HG03045 (cell line): ENCODE data around the gene WDFY4.

ENCODE experiments used
- ATAC-seq: cut with Tn5 transposase; IDR thresholded peaks from one replicate; pipeline ENCODE4 v1.9.1; 2021; ENCODE audit warnings: mild to moderate bottlenecking, moderate library complexity; ENCODE audit not compliant: unreplicated experiment

The WDFY4 gene

DNA sequence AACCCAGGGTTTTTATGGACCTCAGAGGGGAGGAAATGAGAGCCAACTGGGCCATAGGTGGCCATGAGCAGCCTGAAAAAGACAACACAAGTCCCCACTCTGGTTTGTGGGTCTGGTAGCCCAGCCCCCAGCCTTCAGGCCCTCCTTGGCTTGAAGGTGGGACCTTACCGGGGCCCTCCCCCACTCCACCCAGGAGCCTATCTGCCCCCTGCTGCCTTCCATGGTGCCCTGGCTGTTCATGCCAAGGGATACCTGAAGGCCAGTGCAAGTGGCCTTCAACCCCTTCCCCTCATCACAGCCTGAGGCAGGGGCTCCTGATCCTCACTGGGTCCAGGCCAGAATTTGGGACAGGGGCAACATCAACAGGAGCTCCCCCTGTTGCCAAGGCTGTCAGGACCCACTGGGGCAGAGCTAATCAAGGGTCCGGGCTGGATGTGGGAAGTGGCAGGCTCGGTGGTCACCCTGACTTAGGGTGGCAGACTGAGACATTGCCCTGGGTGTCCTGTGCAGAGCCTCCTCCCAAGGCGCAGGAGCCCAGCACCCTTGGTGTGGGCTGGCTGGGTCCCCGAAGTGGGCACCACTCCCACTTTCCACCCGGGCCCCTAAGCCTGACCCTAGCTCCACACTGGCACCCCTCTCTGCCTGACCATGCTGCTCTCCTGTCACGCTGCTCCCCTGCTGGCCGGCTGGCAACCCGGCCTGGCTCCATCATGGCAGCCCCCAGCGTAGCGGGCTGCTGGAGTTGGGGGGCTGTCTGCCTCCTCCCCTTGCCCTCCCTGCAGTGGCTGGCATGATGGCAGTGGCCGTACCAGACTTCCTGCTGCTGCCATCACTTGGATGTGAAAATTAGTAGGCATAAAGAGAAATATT is 6.4 kb downstream of the WDFY4 start:
- no peak for ATAC-seq

DNA sequence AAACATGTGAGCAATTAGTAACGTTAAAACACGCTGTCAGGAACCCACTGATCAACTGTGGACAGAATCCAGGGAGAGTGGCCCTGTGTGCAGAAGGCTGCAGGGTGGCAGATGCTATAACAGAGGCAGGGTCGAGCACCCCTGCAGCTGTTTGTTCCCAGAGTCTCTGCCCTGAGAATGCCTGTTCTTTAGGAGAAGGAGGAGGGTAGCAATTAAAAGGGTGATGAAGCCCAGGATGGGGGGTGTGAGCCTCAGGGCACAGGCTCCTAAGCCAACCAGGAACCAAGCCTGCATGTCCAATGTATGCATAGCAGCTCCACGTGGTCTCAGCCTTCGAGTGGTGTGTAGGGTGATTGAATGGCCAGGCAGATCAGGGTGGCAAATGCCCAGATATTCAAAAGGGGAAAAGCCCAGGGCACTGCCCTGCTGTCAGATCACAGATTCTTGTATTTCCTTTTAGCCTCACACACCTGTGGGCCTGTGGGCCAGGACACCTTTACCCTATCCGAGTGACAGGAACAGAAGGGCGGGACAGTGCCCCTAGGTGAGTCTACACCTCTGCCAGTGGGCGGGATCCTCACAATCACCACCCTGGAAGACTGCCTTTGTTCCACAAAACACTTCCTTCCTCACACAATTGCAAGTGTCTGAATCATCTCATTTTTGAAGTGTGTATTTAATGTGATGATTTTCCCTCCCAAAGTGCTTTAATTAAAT is 7.3 kb downstream of the WDFY4 start:
- no peak for ATAC-seq

- ATAC-seq = no peak
Measured at GRCh38 chr10:48692748-48693147, 8.1 kb downstream of the WDFY4 start.

DNA sequence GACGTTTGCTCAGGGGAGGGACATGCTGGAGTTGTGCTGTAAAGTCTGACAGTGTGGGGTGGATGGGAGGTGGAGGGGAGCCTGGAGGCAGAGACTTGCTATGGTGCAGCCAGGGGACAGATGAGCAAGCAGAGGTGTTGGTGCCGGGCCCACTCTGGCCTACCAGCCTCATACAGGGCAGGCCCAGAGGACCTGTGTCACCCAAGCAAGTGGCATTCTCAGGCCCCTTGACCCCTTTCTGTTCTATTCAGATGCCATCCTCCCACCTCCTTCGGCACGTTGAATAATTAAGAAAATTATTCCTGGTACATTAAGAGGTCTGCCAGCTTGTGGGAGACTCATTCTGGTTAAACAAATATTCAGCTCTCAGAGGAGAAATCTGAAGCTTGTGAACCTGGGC is 8.5 kb downstream of the WDFY4 start:
- no peak for ATAC-seq

DNA sequence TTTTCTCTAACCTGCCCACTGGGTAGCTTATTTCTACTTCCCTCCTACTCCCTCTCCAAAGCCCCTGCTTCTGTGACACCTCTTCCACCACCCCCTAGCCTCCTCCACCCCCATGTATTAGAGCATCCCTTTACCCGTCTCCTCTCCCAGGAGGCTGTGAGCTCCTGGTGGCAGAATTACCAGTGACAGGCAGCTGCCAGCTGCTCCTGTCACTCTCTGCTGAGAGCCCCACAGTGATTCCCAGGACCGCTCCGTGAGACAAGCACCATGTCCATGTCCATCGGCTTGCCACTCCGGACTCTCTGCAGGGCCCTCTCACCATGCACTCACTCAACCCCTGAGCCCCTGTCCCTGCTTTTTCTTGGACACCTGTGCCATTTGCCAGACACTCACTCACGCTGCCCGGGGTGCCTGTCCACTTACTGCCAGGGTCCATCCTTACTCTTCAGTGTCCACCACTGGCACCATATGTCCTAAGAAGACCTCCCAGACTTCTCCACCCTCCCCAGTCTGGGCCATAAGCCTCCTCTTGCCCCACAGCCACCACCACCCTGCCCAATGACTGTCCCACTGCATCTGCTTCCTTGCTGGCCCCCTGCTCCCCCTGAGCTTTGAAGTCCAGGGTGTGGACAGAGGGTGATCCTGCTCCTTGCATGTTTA is 9.8 kb downstream of the WDFY4 start:
- ATAC-seq = no peak

DNA sequence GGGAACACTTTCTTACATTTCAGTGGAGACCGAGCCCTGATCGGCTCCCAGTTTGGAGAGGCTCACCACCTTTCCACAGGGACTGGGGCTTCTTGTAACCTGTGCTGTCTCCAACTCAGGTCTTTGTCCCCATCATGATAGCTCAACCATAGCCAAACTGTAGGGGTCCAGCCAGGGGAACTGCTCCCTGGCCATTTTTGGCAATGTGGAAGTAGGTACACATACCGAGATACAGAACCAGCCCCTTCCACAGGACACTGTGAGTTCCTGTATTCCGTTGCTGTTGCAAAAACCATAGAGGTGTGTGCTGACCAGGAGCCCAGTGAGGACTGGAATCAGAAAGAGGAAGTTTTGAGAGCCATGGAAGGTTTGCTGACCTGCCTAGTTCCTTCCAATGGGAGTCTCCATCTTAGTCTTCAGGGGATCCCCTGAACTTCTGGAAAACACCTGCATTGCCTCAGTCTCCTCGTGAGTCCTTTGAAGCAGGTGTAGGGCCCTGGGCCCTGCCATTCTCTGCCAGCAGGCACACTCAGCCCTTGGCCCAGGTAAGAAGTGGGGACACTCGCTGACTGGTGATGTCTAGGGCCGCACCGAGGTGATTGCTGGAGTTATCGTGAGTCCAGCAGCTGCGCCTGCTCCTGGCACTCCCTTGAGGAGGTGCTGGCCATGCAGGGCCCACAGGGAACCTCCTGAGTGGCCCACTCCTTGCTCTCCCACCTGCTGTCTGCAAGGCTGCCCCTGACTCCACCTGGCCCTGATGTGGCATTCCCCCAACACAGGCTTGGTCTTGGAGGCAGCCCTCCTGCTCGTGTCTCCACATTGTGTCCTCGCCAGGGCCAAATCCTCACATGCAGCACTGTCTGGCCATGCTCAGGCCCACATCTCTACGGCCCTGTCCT is 11.2 kb downstream of the WDFY4 start:
- ATAC-seq = no peak

DNA sequence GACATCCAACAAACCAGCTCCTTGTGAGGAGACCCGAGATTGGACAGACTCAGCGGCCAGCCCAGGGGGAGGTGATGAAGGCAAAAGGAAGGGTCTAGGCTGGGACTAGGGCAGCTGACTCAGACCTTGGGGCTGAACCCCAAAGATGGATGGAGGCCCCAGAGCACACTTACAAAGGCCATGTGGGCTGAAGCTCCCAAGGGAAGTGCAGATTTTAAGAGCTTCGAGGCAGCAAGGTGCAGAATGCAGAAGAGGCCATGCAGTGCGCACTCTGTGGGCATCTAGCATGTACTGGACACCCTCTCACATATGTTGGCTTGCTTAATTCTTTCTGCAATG is 11.8 kb downstream of the WDFY4 start:
- ATAC-seq = no peak

- no peak for ATAC-seq
Measured at GRCh38 chr10:48697091-48697490, 12.4 kb downstream of the WDFY4 start.

GRCh38 chr10:48697821-48698764 is 13.4 kb downstream of the WDFY4 start:
- no peak for ATAC-seq

GRCh38 chr10:48699011-48699627 is 14.4 kb downstream of the WDFY4 start:
- no peak for ATAC-seq

DNA sequence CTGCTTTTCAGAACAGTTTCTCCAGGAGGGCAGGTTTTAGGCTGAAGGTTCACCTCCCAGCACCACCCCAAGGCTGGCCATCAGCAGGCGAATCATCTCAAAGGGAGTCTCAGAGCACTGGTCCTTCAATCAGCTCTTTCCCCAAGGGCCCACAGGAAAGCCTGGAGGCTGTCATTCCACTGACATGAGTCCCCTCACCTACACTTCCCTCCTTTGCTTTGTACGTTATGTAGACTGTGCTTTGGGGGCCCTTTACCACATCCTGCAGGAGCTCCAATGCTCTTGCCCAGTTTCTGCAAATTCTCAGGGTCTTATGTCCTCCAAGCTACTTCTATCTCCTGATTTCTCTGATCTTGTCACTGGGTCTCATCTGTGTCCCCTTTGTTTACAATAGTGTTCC is 15.4 kb downstream of the WDFY4 start:
- no peak for ATAC-seq

DNA sequence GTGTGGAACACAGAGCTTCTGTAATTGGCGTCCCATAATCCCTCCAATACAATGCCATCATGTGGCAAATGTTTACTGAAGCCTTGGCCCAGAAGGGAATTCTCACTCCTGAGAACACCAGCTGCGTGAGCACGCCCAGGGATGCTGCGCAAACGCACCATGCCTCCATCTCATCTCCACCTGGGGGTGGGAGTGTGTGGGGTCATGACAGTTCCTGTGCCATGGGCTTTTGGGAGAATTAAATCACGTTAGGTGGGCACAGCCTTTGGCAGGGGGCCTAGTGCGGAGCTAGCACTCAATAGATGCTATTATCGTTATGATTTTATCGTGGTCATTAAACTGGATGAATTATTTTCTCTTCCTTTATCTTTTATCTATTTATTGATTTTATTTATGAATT is 15.8 kb downstream of the WDFY4 start:
- ATAC-seq = no peak

DNA sequence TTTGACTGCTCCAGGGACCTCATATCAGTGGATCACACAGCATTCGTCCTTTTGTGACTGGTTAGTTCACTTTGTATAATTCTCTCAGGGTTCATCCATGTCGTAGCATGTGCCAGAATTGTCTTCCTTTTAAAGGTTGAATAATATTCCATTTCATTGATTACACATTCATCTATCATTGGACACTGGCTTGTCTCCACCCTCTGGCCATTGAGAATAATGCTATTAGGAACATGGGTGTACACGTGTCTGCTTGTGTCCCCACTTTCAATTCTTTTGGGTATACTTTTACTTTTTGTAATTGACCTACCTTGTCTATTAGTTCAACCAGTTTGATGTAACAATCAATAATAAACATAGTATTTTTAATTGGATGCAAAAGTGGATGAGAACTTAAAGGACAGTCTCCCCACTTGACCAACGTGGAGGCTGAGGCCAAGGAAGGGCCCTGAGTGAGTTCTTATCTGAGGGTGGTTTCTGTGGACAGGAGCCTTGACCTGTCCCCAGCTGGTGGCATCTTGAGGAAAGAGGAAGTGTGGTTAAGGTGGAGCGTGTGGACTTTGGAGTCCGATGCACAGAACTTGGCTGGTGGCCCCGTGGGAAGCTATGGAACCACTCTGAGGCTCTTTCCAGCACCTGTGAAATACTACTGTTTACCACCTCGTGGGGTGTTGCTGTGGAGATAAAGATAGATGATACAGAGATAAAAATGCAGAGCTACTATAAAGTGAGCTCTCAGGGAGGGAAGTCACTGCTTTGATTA is 16.6 kb downstream of the WDFY4 start:
- no peak for ATAC-seq

DNA sequence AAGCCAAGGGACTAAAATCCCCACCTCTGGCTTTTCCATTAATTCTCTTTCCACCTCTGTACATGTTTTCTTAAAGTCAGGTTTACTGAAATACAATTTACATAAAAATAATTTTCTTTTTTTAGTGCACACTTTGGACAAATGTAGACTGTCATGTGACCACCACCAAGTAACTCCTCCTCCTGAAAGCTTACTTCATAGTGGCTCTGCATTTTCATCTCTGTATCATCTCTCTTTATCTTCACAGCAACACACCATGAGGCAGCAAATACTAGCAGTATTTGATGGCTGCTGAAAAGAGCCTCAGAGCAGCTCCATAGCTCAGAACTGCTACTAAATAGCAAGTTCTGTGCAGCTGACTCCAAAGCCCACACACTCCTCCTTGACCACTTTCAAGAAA is 17.3 kb downstream of the WDFY4 start:
- no peak for ATAC-seq

DNA sequence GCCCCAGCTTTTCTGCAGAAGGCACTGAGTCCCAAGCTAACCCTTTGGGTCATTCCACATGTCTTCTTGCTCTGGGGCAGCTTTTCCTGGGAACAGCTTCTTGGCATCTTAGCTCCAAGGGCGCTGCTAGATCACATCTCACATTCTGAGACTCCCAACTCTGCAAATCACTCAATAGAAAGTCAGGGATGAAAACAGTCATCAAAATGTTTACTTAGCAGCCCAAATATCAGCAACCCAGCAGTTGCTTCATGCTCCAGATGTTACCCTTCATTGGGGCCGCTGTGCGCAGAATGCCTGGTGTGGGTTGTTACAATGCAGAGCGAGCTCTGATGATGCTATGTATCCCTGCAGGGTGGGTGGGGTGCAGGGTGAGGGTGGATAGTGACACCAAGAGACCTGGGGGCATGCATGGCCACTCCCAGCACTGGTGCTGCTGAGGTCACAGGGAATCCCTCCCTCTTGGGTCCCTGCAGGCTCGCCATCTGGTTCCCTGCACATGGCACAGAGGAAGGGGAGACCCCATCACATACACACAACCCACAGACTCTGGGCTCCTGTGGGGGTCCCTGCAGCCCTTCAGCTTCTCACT is 19.0 kb downstream of the WDFY4 start:
- no peak for ATAC-seq

DNA sequence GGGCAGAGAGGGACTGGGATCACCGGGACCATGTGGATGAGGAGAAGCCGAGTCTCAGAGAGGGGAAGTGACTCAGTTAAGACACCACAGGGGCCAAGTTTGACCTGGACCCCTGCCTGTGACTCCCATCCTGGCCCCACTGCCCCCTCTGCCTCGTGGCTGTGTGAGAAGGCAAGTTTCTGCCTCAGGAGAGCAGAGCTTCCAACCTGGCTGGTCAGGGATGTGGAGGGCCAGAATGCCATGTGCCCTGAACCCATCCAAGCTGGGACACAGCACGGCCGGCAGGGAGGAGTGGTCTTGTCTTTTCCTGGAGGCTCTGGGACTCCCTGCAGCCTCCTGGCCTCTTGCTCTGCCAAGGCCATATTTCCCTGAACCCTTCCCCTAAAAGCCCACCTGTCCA is 19.5 kb downstream of the WDFY4 start:
- no peak for ATAC-seq

DNA sequence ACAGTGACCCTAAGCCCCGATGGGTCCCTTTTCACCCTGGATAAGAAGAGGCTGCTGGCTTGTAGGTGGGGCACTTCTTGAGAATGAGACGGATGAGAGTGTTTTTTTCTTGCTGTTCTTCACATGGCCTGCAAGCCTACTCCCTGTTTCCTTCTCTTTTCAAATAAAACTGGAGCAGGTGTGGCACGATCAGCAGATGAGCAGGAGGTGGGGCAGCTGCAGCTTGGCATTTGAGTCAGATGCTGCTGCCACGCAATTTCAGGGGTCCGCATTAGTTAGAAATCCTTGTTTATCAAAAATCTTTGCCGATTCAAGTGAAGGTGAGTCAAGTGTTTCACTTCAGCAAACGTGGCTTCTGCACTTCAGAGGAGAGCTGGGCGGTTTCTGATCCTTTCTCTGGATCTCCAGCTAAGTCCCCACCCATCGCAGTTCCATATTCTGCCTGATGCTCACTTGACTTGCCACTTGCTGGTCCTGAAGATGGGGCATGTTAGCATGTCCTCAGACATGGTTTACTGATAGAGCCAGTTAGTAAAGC is 20.8 kb downstream of the WDFY4 start:
- ATAC-seq = no peak

DNA sequence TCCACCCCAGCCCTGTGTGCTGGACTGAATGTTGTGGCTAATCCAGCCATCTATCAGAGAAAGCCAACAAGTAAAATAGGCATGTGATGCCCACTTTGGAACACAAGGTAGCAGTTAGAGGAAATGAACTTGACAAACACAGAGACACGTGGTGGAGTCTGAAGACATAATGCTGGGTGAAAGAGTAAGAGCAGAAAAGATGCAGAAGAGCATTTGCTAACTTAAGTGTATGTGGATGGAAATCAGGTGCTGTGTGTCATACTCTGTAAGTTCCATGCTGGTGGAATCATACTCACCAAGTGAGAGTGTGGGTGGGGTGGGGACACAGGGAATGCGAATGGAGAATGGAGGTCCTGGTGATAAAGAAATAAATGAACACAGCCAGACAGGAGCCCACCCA is 22.8 kb downstream of the WDFY4 start:
- ATAC-seq = no peak
